ENCODE measurements around the gene HMBS. TPM values are rescaled to one million over a fixed set of nuclear protein-coding genes. Genes with fewer than 3 reads are reported as not detected.
A peak's percentile ranks its signal among the peaks of the same experiment; 100 is the strongest.

Gene HMBS
- total and polyA plus RNA-seq, 8 donors = 3.8 to 25.0 (median 15.9) TPM; not detected in 1

DNA sequence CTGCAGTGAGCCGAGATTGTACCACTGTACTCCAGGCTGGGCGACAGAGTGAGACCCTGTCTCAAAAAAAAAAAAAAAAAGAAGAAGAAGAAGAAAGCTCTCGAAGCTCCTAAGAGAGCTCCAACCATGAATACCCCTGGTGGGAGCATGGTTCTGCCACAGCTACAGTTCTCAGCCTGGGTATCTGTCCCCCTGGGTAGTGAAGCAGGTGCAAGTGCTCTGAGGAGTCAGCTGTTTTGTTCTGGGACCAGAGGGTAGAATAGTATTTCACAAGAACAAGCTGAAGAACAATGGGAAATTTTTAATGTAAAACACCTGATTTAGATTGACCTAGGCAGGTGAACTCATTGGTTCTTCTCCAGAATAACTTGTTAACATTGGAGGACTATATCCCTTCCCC lies 23.4 kb upstream of the HMBS start:
- Histone ChIP-seq H3K9me3 (no peaks in the 10 kb centered on the region), H3K27ac (no peak overlapping the region), H3K27me3 (no peaks in the 10 kb centered on the region), H3K4me1 (peaks cover 12 to 37% (median 27%) of the 10 kb centered on the region in 4 donors), H3K36me3 (peaks cover 0 to 4% (median 0%) of the 10 kb centered on the region in 4 donors), H3K4me3 (no peak overlapping the region)
- TF ChIP-seq EP300 (IDR thresholded peaks at IDR 0.05) (no peak), POLR2A (IDR thresholded peaks at IDR 0.05) (no peak), POLR2AphosphoS5 (IDR thresholded peaks at IDR 0.05) (no peak)
- TF ChIP-seq, protein P1, sequence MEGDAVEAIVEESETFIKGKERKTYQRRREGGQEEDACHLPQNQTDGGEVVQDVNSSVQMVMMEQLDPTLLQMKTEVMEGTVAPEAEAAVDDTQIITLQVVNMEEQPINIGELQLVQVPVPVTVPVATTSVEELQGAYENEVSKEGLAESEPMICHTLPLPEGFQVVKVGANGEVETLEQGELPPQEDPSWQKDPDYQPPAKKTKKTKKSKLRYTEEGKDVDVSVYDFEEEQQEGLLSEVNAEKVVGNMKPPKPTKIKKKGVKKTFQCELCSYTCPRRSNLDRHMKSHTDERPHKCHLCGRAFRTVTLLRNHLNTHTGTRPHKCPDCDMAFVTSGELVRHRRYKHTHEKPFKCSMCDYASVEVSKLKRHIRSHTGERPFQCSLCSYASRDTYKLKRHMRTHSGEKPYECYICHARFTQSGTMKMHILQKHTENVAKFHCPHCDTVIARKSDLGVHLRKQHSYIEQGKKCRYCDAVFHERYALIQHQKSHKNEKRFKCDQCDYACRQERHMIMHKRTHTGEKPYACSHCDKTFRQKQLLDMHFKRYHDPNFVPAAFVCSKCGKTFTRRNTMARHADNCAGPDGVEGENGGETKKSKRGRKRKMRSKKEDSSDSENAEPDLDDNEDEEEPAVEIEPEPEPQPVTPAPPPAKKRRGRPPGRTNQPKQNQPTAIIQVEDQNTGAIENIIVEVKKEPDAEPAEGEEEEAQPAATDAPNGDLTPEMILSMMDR (IDR thresholded peaks at IDR 0.05) = no peak
- no peak for DNase-seq
- intact Hi-C loops (cut with DNase I; ENCODE audit: low total_unique reads) = no loop called here
- 84 to 96% (median 90%) methylated on average over 3 of the region's 3 CpGs for WGBS, 5 donors

DNA sequence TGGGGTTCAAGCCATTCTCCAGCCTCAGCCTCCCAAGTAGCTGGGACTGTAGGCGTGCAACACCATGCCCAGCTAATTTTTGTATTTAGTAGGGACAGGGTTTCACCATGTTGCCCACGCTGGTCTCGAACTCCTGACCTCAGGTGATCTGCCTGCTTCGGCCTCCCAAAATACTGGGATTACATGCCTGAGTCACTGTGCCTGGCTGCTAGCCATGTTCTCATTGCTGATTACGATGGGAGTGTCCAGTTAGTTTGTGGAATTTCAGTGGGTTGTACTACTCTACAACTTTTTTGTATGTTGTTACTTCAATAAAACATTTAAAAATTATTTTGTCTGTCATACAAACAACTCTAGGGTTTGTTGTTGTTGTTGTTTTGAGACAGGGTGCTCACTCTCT lies 21.9 kb upstream of the HMBS start:
- intact Hi-C loops (cut with DNase I; ENCODE audit: low total_unique reads) = no loop called here
- Histone ChIP-seq H3K4me3 (no peak overlapping the region), H3K36me3 (peaks cover 0 to 4% (median 0%) of the 10 kb centered on the region in 4 donors), H3K9me3 (no peaks in the 10 kb centered on the region), H3K27me3 (no peaks in the 10 kb centered on the region), H3K4me1 (peaks cover 17 to 37% (median 29%) of the 10 kb centered on the region in 4 donors), H3K27ac (no peak overlapping the region)
- DNase-seq = peak in 1 of 2 donors; percentile 54
- no peak for TF ChIP-seq POLR2AphosphoS5 (IDR thresholded peaks at IDR 0.05)
- TF ChIP-seq, protein P1 (IDR thresholded peaks at IDR 0.05) = no peak
- no peak for TF ChIP-seq EP300 (IDR thresholded peaks at IDR 0.05)
- TF ChIP-seq POLR2A (IDR thresholded peaks at IDR 0.05) = no peak
- 48 to 53% (median 52%) methylated on average over 5 of the region's 5 CpGs for WGBS, 5 donors

DNA sequence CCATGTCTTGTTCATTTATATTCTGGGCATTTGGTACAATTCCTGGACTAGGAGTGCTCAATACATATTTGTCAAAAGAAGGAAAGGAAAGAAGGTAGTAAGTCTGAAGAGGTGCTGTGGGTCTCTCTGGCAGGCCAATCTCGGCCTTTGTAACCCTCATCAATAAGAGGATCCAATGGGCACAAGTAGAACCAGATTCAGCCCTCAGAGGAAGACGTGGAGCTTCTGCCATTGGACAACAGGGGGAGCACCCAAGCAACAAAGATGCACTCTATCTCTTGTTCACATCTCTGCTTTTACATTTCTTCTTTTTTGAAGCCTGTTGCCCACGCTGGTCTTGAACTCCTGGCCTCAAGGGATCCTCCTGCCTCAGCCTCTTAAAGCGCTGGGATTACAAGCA lies 19.3 kb upstream of the HMBS start:
- Histone ChIP-seq H3K27me3 (no peaks in the 10 kb centered on the region), H3K36me3 (peaks cover 5 to 15% (median 8%) of the 10 kb centered on the region in 4 donors), H3K9me3 (no peaks in the 10 kb centered on the region), H3K4me3 (no peak overlapping the region), H3K27ac (peak overlapping the region in 1 of 5 donors; percentile 89), H3K4me1 (peaks cover 25 to 53% (median 41%) of the 10 kb centered on the region in 4 donors)
- TF ChIP-seq POLR2AphosphoS5 (IDR thresholded peaks at IDR 0.05) (no peak), POLR2A (IDR thresholded peaks at IDR 0.05) (no peak), EP300 (IDR thresholded peaks at IDR 0.05) (no peak)
- TF ChIP-seq, protein P1 (IDR thresholded peaks at IDR 0.05) = no peak
- intact Hi-C loops (cut with DNase I; ENCODE audit: low total_unique reads) = no loop called here
- DNase-seq = peak in 1 of 2 donors; percentile 36
- WGBS, 5 donors = 63 to 81% (median 75%) methylated on average over 4 of the region's 4 CpGs

- no peak for TF ChIP-seq EP300 (IDR thresholded peaks at IDR 0.05)
- TF ChIP-seq POLR2A (IDR thresholded peaks at IDR 0.05) = no peak
- TF ChIP-seq POLR2AphosphoS5 (IDR thresholded peaks at IDR 0.05) = peak; percentile 80 to 96 (median 86)
- TF ChIP-seq, protein P1 (IDR thresholded peaks at IDR 0.05) = peak in 1 of 7 experiments; percentile 26
- peaks cover 26 to 34% (median 31%) of the 10 kb centered on the region in 4 donors for H3K36me3 ChIP-seq
- DNase-seq = peak; percentile 99
- 0 to 1% (median 1%) methylated on average over 21 to 49 of the region's 49 CpGs for WGBS, 5 donors
- peak within 1 kb of the TSS; percentile 84 to 94 (median 89) for H3K27ac ChIP-seq
- intact Hi-C loops (cut with DNase I; ENCODE audit: low total_unique reads) = no loop called here
- H3K4me3 ChIP-seq = peak within 1 kb of the TSS; percentile 68 to 85 (median 81)
- H3K27me3 ChIP-seq = no peaks in the 10 kb centered on the region
- H3K4me1 ChIP-seq = peaks cover 25 to 60% (median 43%) of the 10 kb centered on the region in 4 donors
- H3K9me3 ChIP-seq = no peaks in the 10 kb centered on the region
Measured at GRCh38 chr11:119067371-119068222, 17.1 kb upstream of the HMBS start, which contains the start of gene VPS11. Gene VPS11 (plus strand): TSS chr11:119067818. CDS start chr11:119067824, 6 bp downstream.
